Mesenchymal stem cell (in vitro differentiated cells and primary cell): Measurements from ENCODE around the gene ERC2.

ENCODE experiments used
- DNase-seq: peaks from one replicate; pipeline ENCODE4 v3.0.0-alpha.2; 2013
- H2AFZ ChIP-seq: one replicate; pipeline ENCODE4 v1.6.1; 2013; ENCODE audit warnings: low read depth, mild to moderate bottlenecking, control low read depth, inconsistent platforms, low read length, moderate library complexity
- H2AK5ac ChIP-seq: 2 replicates; pipeline ENCODE4 v1.6.1; 2013; ENCODE audit warnings: low read length, moderate library complexity, mild to moderate bottlenecking, inconsistent platforms; ENCODE audit not compliant: severe bottlenecking
- H2BK120ac ChIP-seq: one replicate; pipeline ENCODE4 v1.6.1; 2013; ENCODE audit warnings: low read depth, mild to moderate bottlenecking, inconsistent platforms, low read length, moderate library complexity
- H2BK12ac ChIP-seq, 2 experiments: one replicate each; pipeline ENCODE4 v1.6.1; 2013; ENCODE audit warnings: inconsistent platforms in 2 of 2, low read length in 2 of 2, mild to moderate bottlenecking in 2 of 2, moderate library complexity in 2 of 2, control low read depth in 1 of 2
- H2BK15ac ChIP-seq: one replicate; pipeline ENCODE4 v1.6.1; 2013; ENCODE audit warnings: mild to moderate bottlenecking, low read depth, inconsistent platforms; ENCODE audit not compliant: poor library complexity, severe bottlenecking
- H2BK5ac ChIP-seq: 2 replicates; pipeline ENCODE4 v1.6.1; 2013; ENCODE audit warnings: low read depth, mild to moderate bottlenecking, low read length, control low read depth, inconsistent platforms; ENCODE audit not compliant: poor library complexity, severe bottlenecking
- H3K14ac ChIP-seq, 2 experiments: one replicate each; pipeline ENCODE4 v1.6.1; 2013; ENCODE audit warnings: inconsistent platforms in 2 of 2, low read length in 2 of 2, control low read depth in 1 of 2, mild to moderate bottlenecking in 1 of 2, moderate library complexity in 1 of 2
- H3K18ac ChIP-seq, 2 experiments: one replicate each; pipeline ENCODE4 v1.6.1; 2013; ENCODE audit warnings: inconsistent platforms in 2 of 2, low read length in 2 of 2, control low read depth in 1 of 2, low read depth in 1 of 2, mild to moderate bottlenecking in 1 of 2
- H3K23ac ChIP-seq, 2 experiments: one replicate each; pipeline ENCODE4 v1.6.1; 2013; ENCODE audit warnings: inconsistent platforms in 2 of 2, low read length in 2 of 2, mild to moderate bottlenecking in 2 of 2, moderate library complexity in 2 of 2, control low read depth in 1 of 2
- H3K27ac ChIP-seq: 2 replicates; pipeline ENCODE4 v1.5.1; 2013; ENCODE audit warnings: mild to moderate bottlenecking, moderate library complexity, low read length, control low read depth, inconsistent platforms; ENCODE audit not compliant: poor library complexity, severe bottlenecking
- H3K27me3 ChIP-seq, 2 experiments: 2 replicates each; pipeline versions ENCODE4 v1.6.1 to v1.7.0; 2013; ENCODE audit warnings: low read length in 2 of 2, mild to moderate bottlenecking in 2 of 2, moderate library complexity in 2 of 2, control low read depth in 1 of 2, inconsistent platforms in 1 of 2; ENCODE audit not compliant: control insufficient read depth in 1 of 2, insufficient read depth in 1 of 2
- H3K36me3 ChIP-seq, 2 experiments: 2 replicates each; pipeline versions ENCODE4 v1.6.1 to v1.7.0; 2013; ENCODE audit warnings: low read length in 2 of 2, control low read depth in 1 of 2, inconsistent platforms in 1 of 2, low read depth in 1 of 2, mild to moderate bottlenecking in 1 of 2; ENCODE audit not compliant: insufficient read depth in 2 of 2, control insufficient read depth in 1 of 2
- H3K4ac ChIP-seq, 2 experiments: one replicate each; pipeline ENCODE4 v1.6.1; 2013; ENCODE audit warnings: inconsistent platforms in 2 of 2, low read length in 2 of 2, mild to moderate bottlenecking in 2 of 2, moderate library complexity in 2 of 2, control low read depth in 1 of 2, low read depth in 1 of 2
- H3K4me1 ChIP-seq: 2 replicates; pipeline ENCODE4 v1.6.1; 2013; ENCODE audit warnings: low read depth, low read length, control low read depth; ENCODE audit not compliant: control insufficient read depth, insufficient read depth
- H3K4me2 ChIP-seq: 2 replicates; pipeline ENCODE4 v1.6.1; 2013; ENCODE audit warnings: low read length, mild to moderate bottlenecking, inconsistent platforms; ENCODE audit not compliant: poor library complexity, severe bottlenecking
- H3K4me3 ChIP-seq, 2 experiments: 2 replicates each; pipeline versions ENCODE4 v1.5.1 to v1.7.0; 2013; ENCODE audit warnings: low read length in 2 of 2, mild to moderate bottlenecking in 2 of 2, control low read depth in 1 of 2, low read depth in 1 of 2; ENCODE audit not compliant: insufficient read depth in 1 of 2
- H3K79me1 ChIP-seq: replicated peaks from 2 replicates; pipeline ENCODE4 v1.6.1; 2013; ENCODE audit warnings: mild to moderate bottlenecking, control low read depth, low read length, inconsistent platforms; ENCODE audit not compliant: poor library complexity, severe bottlenecking
- H3K9ac ChIP-seq: 2 replicates; pipeline ENCODE4 v1.7.0; 2013; ENCODE audit warnings: mild to moderate bottlenecking, low read length, moderate library complexity
- H3K9me3 ChIP-seq: 2 replicates; pipeline ENCODE4 v1.7.0; 2013; ENCODE audit warnings: mild to moderate bottlenecking, low read length; ENCODE audit not compliant: control insufficient read depth
- H4K8ac ChIP-seq: one replicate; pipeline ENCODE4 v1.6.1; 2013; ENCODE audit warnings: inconsistent platforms, mild to moderate bottlenecking, low read length, moderate library complexity
- H4K91ac ChIP-seq: one replicate; pipeline ENCODE4 v1.6.1; 2013; ENCODE audit warnings: mild to moderate bottlenecking, low read length, inconsistent platforms
- WGBS: methylation state at CpG from one replicate; pipeline ENCODE4 v1.1.7; 2013; ENCODE audit warnings: mixed read lengths; 5-methylcytosine and 5-hydroxymethylcytosine counted together

The ERC2 gene

GRCh38 chr3:55879901-55880331, 588.4 kb downstream of the ERC2 start:
- Histone ChIP-seq H2BK12ac (no peak overlapping the region), H3K23ac (no peak overlapping the region), H2BK5ac (no peak overlapping the region), H2BK120ac (no peak overlapping the region), H3K27me3 (no peaks in the 10 kb centered on the region), H3K4me2 (no peak overlapping the region), H3K4me3 (no peak overlapping the region), H3K14ac (no peak overlapping the region), H2AFZ (no peak overlapping the region), H3K18ac (peak overlapping the region in 1 of 2 experiments; percentile 45), H3K9me3 (no peaks in the 10 kb centered on the region), H4K8ac (no peak overlapping the region), H3K36me3 (no peaks in the 10 kb centered on the region), H3K9ac (no peak overlapping the region), H3K4me1 (no peaks in the 10 kb centered on the region), H2AK5ac (no peak overlapping the region), H2BK15ac (no peak overlapping the region), H3K27ac (no peak overlapping the region), H3K79me1 (no peaks in the 10 kb centered on the region), H3K4ac (no peak overlapping the region), H4K91ac (no peak overlapping the region)
- WGBS = 13% methylated on average over 2 of the region's 2 CpGs
- DNase-seq = peak; percentile 70

- no peak overlapping the region for H3K9ac ChIP-seq
- H4K8ac ChIP-seq = no peak overlapping the region
- no peak overlapping the region for H3K14ac ChIP-seq
- WGBS = 89% methylated on average over 3 of the region's 4 CpGs
- no peak overlapping the region for H2AFZ ChIP-seq
- H3K18ac ChIP-seq = peak overlapping the region in 1 of 2 experiments; percentile 28
- DNase-seq = no peak
- no peak overlapping the region for H2BK12ac ChIP-seq
- H2AK5ac ChIP-seq = no peak overlapping the region
- no peak overlapping the region for H2BK5ac ChIP-seq
- no peak overlapping the region for H4K91ac ChIP-seq
- H3K36me3 ChIP-seq = no peaks in the 10 kb centered on the region
- no peak overlapping the region for H3K4me3 ChIP-seq
- no peaks in the 10 kb centered on the region for H3K79me1 ChIP-seq
- no peaks in the 10 kb centered on the region for H3K9me3 ChIP-seq
- no peak overlapping the region for H2BK120ac ChIP-seq
- H3K4me2 ChIP-seq = no peak overlapping the region
- no peak overlapping the region for H3K27ac ChIP-seq
- H3K4ac ChIP-seq = peak overlapping the region in 1 of 2 experiments; percentile 17
- no peaks in the 10 kb centered on the region for H3K4me1 ChIP-seq
- H3K27me3 ChIP-seq = no peaks in the 10 kb centered on the region
- no peak overlapping the region for H2BK15ac ChIP-seq
- H3K23ac ChIP-seq = no peak overlapping the region
Observed at GRCh38 chr3:55877703-55878102, 590.6 kb downstream of the ERC2 start.

- H2AFZ ChIP-seq = no peak overlapping the region
- H3K14ac ChIP-seq = no peak overlapping the region
- no peak overlapping the region for H3K4me2 ChIP-seq
- H2AK5ac ChIP-seq = no peak overlapping the region
- no peak overlapping the region for H4K91ac ChIP-seq
- no peak overlapping the region for H3K27ac ChIP-seq
- no peak for DNase-seq
- no peak overlapping the region for H3K4ac ChIP-seq
- no peak overlapping the region for H3K18ac ChIP-seq
- no peak overlapping the region for H2BK120ac ChIP-seq
- no peak overlapping the region for H3K9ac ChIP-seq
- no peaks in the 10 kb centered on the region for H3K79me1 ChIP-seq
- H2BK12ac ChIP-seq = peak overlapping the region in 1 of 2 experiments; percentile 56
- H2BK15ac ChIP-seq = no peak overlapping the region
- no peak overlapping the region for H3K4me3 ChIP-seq
- H3K9me3 ChIP-seq = no peaks in the 10 kb centered on the region
- H4K8ac ChIP-seq = peak overlapping the region; percentile 5
- H3K27me3 ChIP-seq = no peaks in the 10 kb centered on the region
- H3K4me1 ChIP-seq = no peaks in the 10 kb centered on the region
- no peaks in the 10 kb centered on the region for H3K36me3 ChIP-seq
- H3K23ac ChIP-seq = no peak overlapping the region
- H2BK5ac ChIP-seq = no peak overlapping the region
Observed at GRCh38 chr3:55876560-55876959, 591.7 kb downstream of the ERC2 start.

GRCh38 chr3:55875113-55875512, 593.2 kb downstream of the ERC2 start:
- H2BK12ac ChIP-seq = peak overlapping the region in 1 of 2 experiments; percentile 88
- no peaks in the 10 kb centered on the region for H3K27me3 ChIP-seq
- H3K9me3 ChIP-seq = no peaks in the 10 kb centered on the region
- no peak overlapping the region for H4K8ac ChIP-seq
- peak overlapping the region; percentile 21 to 64 for H3K4ac ChIP-seq
- no peak overlapping the region for H2AK5ac ChIP-seq
- no peak overlapping the region for H3K4me2 ChIP-seq
- no peak overlapping the region for H3K27ac ChIP-seq
- H3K36me3 ChIP-seq = no peaks in the 10 kb centered on the region
- H3K23ac ChIP-seq = no peak overlapping the region
- no peak overlapping the region for H3K14ac ChIP-seq
- H3K18ac ChIP-seq = peak overlapping the region; percentile 65 to 90
- H4K91ac ChIP-seq = peak overlapping the region; percentile 48
- no peak overlapping the region for H2BK15ac ChIP-seq
- 89% methylated on average over 1 of the region's 1 CpG for WGBS
- no peaks in the 10 kb centered on the region for H3K79me1 ChIP-seq
- H2BK120ac ChIP-seq = peak overlapping the region; percentile 45
- H3K4me3 ChIP-seq = no peak overlapping the region
- H3K4me1 ChIP-seq = no peaks in the 10 kb centered on the region
- no peak overlapping the region for H3K9ac ChIP-seq
- no peak overlapping the region for H2BK5ac ChIP-seq
- no peak for DNase-seq
- H2AFZ ChIP-seq = no peak overlapping the region
